Activated CD8-positive, alpha-beta T cell treated with anti-CD3 and anti-CD28 coated beads, Interleukin-2, amount 10 ng/mL, durations not matched to agents 7 days and 5 days (primary cell): ENCODE results near the gene LFNG. TPM values are rescaled to one million over a fixed set of nuclear protein-coding genes. Genes with fewer than 3 reads are reported as not detected.

Experiments used
- ATAC-seq: fragments of 150-1000 bp; cut with Tn5 transposase; one replicate; pipeline ENCODE4 v1.10.0; 2021; ENCODE audit warnings: moderate library complexity
- CTCF ChIA-PET: fragments of 350-600 bp; sonication (Branson Sonifier 250); formaldehyde crosslinking; loops from one replicate; lab custom pipeline; 2021; ENCODE audit warnings: antibody characterized with exemption; lab: Charles Lee
- POLR2A ChIA-PET: fragments of 350-600 bp; sonication (Branson Sonifier 250); formaldehyde crosslinking; loops from one replicate; lab custom pipeline; 2021; ENCODE audit warnings: antibody characterized with exemption; lab: Charles Lee
- DNase-seq: peaks from one replicate; pipeline ENCODE4 v3.0.0-alpha.2; 2020
- H3K27ac Mint-ChIP-seq: one replicate; pipeline ENCODE4 v1.8.0; 2021; ENCODE audit warnings: mild to moderate bottlenecking, mixed read lengths
- H3K27me3 Mint-ChIP-seq: one replicate; pipeline ENCODE4 v1.8.0; 2021; ENCODE audit warnings: low read depth, mixed read lengths
- H3K36me3 Mint-ChIP-seq: one replicate; pipeline ENCODE4 v1.8.0; 2021; ENCODE audit warnings: low read depth, mixed read lengths
- H3K4me1 Mint-ChIP-seq: one replicate; pipeline ENCODE4 v1.8.0; 2021; ENCODE audit warnings: low read depth, mixed read lengths
- H3K4me3 Mint-ChIP-seq: one replicate; pipeline ENCODE4 v1.8.0; 2021; ENCODE audit warnings: mild to moderate bottlenecking, mixed read lengths
- H3K9me3 Mint-ChIP-seq: one replicate; pipeline ENCODE4 v1.8.0; 2022; ENCODE audit warnings: mixed read lengths; ENCODE audit not compliant: insufficient read depth
- total RNA-seq, 2 experiments: library from RNA; stranded (reverse); gene quantifications; one replicate each; pipeline ENCODE4 v1.2.3, GENCODE V29; 2021

The LFNG gene
- total RNA-seq, 2 experiments from 2014 or later = 134 to 136 TPM

DNA sequence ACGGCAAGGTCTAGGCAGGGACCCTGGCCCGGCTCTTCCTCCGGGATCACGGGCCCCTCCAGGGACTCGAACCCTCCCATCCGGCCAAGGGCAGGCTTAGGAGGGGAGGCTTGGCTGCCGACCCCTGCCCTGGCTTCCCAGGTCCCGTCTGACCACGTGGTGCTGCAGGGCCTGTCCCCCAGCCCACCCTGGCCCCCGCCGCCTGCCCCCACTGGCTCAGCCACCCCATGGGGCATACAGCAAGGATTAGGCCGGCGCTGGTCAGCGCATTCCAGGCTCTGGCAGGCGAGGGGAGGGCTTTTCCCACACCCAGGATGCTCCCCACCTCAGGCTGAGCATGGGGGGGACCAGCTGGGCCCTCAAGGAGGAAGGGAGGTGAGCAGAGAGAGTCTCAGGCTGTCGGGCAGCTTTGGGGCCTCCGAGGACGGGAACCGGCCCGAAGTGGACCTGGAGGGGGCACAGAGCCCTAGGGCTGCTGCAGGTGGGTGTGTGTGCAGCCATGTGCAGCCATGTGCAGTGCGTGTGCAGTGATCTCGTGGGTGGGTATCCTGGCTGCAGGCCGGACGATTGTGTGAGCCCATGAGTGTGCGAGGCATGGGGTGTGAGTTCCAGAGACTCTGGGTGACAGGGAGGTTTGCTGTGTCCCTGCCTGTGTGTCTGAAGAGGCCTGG, 42.7 kb upstream of the LFNG start:
- DNase-seq = no peak
- CTCF ChIA-PET = no interaction called here
- H3K27me3 Mint-ChIP-seq = peaks cover 3% of the 10 kb centered on the region
- POLR2A ChIA-PET = no interaction called here
- H3K27ac Mint-ChIP-seq = peak overlapping the region; percentile 67
- H3K9me3 Mint-ChIP-seq = no peaks in the 10 kb centered on the region
- no peak for ATAC-seq
- H3K4me3 Mint-ChIP-seq = no peak overlapping the region
- peaks cover 21% of the 10 kb centered on the region for H3K4me1 Mint-ChIP-seq
- no peaks in the 10 kb centered on the region for H3K36me3 Mint-ChIP-seq

DNA sequence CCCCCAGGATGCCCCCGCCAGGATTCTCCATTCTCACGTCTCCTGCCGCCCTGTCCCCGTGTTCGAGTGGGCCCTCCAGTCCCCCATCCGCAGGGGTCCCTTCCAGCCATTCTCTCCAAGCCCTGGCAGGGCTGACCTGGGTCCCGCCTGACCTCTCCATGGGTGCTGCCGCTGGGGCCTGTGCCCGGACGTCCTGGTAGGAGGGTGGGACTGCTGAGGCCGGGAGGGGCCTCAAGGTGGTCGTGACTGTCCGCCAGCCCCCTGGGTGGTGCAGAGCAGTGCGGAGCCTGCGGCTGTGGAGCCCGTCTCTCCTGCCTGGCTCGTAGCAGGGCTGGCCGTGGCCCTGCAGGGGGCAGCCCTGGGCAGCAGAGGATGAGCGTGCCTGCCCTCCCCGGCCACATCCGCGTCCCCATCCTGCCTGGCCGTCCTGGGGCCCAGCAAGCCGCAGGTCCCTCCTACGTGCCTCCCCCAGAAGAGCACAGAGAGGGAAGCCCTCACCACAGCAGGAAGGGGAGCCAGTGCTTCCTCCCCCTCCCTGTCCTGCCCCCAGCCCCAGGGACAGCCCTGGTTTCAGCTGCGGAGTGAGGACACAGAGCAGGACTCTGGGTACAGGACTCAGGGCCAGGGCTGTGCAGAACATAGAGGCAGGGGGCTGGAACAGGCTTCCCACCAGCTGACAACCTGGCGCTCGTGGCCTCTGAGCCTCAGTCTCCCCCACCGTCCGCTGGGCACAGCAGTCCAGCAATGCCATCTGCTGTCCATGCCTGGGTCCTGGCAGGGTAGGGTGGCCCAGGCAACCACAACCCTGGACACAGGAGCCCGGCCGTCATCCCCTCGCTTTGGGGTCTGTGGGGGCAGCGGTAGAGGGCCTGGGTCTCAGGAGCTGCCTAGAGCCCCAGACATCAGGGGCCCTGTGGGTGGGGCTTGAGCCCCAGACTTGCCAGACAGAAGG, 41.9 kb upstream of the LFNG start:
- ATAC-seq (peak; percentile 95), DNase-seq (peak; percentile 85)
- Mint-ChIP-seq H3K9me3 (no peaks in the 10 kb centered on the region), H3K4me1 (peaks cover 21% of the 10 kb centered on the region), H3K27me3 (peaks cover 3% of the 10 kb centered on the region), H3K4me3 (no peak overlapping the region), H3K27ac (peak overlapping the region; percentile 67), H3K36me3 (no peaks in the 10 kb centered on the region)
- ChIA-PET CTCF (interaction anchor here (0.9 to 3.0 kb wide), 3 partner anchors 9 to 33 kb away, joined by 4 to 15 read pairs (median 7); no protein-coding TSS in a partner anchor), POLR2A (interaction anchor here (1.2 kb wide), 1 partner anchor 49 kb away, joined by 3 read pairs; no protein-coding TSS in a partner anchor)

DNA sequence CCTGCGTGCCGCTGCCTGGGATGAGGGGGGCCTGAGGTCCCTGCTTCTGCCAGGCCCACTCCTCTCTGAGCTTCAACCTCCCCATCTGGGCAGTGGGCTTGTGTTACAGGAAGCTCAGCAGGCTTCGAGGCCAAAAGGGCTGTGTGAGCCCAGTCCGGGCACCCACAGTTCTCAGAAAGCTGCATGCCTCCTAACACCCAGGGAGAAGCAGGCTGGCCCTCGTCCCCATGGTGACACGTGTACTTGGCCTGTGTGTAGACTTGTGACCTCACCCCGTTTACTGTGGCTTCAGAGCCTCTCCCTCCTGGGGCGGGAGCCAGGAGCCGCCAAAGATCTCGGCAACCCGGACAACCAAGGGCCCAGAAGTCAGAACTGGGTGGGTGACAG, 41.2 kb upstream of the LFNG start:
- Mint-ChIP-seq H3K27me3 (peaks cover 6% of the 10 kb centered on the region), H3K4me3 (no peak overlapping the region), H3K9me3 (no peaks in the 10 kb centered on the region), H3K27ac (no peak overlapping the region), H3K36me3 (no peaks in the 10 kb centered on the region), H3K4me1 (peaks cover 21% of the 10 kb centered on the region)
- POLR2A ChIA-PET = interaction anchor here (1.2 kb wide), 1 partner anchor 48 kb away, joined by 3 read pairs; no protein-coding TSS in a partner anchor
- CTCF ChIA-PET = interaction anchor here (0.8 to 3.0 kb wide), 4 partner anchors 10 to 172 kb away, joined by 3 to 15 read pairs (median 6); no protein-coding TSS in a partner anchor
- ATAC-seq (no peak), DNase-seq (peak; percentile 33)

GRCh38 chr7:2478800-2479199, 40.8 kb upstream of the LFNG start:
- POLR2A ChIA-PET = interaction anchor here (1.2 kb wide), 1 partner anchor 48 kb away, joined by 3 read pairs; no protein-coding TSS in a partner anchor
- no peak for ATAC-seq
- H3K27me3 Mint-ChIP-seq = peaks cover 6% of the 10 kb centered on the region

DNA sequence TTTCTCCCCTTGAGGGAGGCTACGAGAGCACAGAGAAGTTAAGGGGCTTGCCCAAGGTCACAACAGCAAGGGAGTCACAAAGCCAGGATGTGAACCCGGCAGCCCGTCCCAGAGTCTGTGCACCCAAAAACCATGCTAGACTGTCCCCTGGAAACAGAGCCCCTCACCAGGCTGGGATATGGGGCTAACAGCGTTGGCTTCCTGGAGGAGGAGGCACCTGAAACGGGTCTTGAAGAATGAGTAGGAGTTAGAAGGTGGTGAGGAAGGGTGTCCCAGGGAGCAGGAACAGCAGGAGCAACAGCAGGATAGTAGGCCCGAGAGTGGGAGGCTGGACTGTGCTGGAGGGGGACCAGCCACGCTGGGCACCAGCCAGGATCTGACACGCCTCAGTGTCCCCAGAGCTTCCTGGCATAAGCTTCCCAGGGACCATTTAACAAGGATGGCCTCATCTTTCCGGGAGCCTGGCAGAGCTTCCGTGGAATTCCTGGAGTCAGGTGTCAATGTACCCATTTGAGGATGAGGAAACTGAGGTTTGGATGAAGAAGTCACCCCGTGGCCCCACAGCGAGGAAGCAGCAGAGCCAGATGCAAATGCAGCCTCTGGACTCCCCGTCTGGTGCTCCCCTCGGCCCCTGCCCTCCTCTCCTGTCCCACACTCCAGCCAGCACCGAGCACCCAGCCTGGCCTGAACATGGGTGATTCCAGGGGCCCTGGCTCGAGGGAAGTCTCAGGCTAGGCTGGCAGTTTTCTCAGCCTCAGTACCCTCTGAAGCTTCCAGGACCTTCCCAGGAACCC, 40.1 kb upstream of the LFNG start:
- Mint-ChIP-seq H3K4me3 (no peak overlapping the region), H3K9me3 (no peaks in the 10 kb centered on the region), H3K27ac (no peak overlapping the region), H3K27me3 (peaks cover 6% of the 10 kb centered on the region), H3K36me3 (no peaks in the 10 kb centered on the region), H3K4me1 (peaks cover 21% of the 10 kb centered on the region)
- ATAC-seq (no peak), DNase-seq (no peak)
- ChIA-PET POLR2A (no interaction called here), CTCF (interaction anchor here (0.6 to 3.0 kb wide), 3 partner anchors 9 to 32 kb away, joined by 3 to 15 read pairs (median 7); no protein-coding TSS in a partner anchor)

More at GRCh38 chr7:2478800-2479199, 40.8 kb upstream of the LFNG start:
- H3K4me1 Mint-ChIP-seq = peaks cover 21% of the 10 kb centered on the region
- no peaks in the 10 kb centered on the region for H3K9me3 Mint-ChIP-seq
- no peak for DNase-seq
- H3K36me3 Mint-ChIP-seq = no peaks in the 10 kb centered on the region
- H3K27ac Mint-ChIP-seq = no peak overlapping the region
- no peak overlapping the region for H3K4me3 Mint-ChIP-seq
- CTCF ChIA-PET = interaction anchor here (0.8 to 3.0 kb wide), 3 partner anchors 10 to 172 kb away, joined by 3 to 15 read pairs (median 7); no protein-coding TSS in a partner anchor

GRCh38 chr7:2480070-2480408, 39.5 kb upstream of the LFNG start:
- CTCF ChIA-PET = interaction anchor here (0.6 to 3.0 kb wide), 3 partner anchors 9 to 13 kb away, joined by 3 to 15 read pairs (median 4); no protein-coding TSS in a partner anchor
- H3K27me3 Mint-ChIP-seq = peaks cover 8% of the 10 kb centered on the region
- H3K4me3 Mint-ChIP-seq = no peak overlapping the region
- no peak for ATAC-seq
- H3K4me1 Mint-ChIP-seq = peaks cover 21% of the 10 kb centered on the region
- no peaks in the 10 kb centered on the region for H3K36me3 Mint-ChIP-seq
- DNase-seq = no peak
- no peak overlapping the region for H3K27ac Mint-ChIP-seq
- H3K9me3 Mint-ChIP-seq = no peaks in the 10 kb centered on the region
- POLR2A ChIA-PET = no interaction called here

GRCh38 chr7:2481195-2481594, 38.4 kb upstream of the LFNG start:
- Mint-ChIP-seq H3K27ac (no peak overlapping the region), H3K9me3 (no peaks in the 10 kb centered on the region), H3K4me3 (no peak overlapping the region), H3K27me3 (peaks cover 8% of the 10 kb centered on the region), H3K36me3 (no peaks in the 10 kb centered on the region), H3K4me1 (peaks cover 21% of the 10 kb centered on the region)
- DNase-seq = no peak
- POLR2A ChIA-PET = no interaction called here
- CTCF ChIA-PET = interaction anchor here (1.8 kb wide), 1 partner anchor 12 kb away, joined by 4 read pairs; no protein-coding TSS in a partner anchor
- no peak for ATAC-seq

DNA sequence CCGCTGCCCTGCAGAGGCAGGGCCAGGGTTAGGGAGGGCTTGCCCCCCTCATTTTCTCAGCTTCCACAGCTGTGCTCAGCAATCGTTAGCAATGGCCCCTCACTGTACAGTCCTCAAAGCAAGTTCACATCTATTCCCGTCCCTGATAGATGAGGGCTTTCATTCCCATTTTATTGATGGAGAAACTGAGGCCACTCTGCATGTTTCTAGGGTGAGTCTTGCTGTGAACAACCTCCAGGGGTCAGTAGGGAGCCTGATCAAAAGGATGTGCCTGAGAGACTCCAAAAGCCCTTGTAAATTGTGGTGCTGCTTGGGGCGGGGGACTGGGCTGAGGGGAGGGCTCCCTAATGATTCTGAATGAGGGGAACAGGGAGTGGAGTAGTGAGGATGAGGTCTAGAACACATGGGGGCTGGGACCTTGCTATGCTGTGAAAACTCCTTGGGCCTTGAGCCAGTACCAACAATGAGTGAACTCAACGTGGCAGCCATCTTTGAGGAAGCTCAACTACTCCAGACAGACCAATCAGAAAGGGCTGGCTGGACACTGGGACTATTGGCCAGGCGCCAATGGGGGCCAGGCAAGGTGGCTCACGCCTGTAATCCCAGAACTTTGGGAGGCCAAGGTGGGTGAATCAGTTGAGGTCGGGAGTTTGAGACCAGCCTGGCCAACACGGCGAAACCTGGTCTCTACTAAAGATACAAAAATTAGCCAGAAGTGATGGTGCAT, 36.7 kb upstream of the LFNG start:
- Mint-ChIP-seq H3K4me3 (no peak overlapping the region), H3K27me3 (peaks cover 8% of the 10 kb centered on the region), H3K36me3 (no peaks in the 10 kb centered on the region), H3K27ac (no peak overlapping the region), H3K9me3 (no peaks in the 10 kb centered on the region), H3K4me1 (peaks cover 13% of the 10 kb centered on the region)
- ChIA-PET CTCF (interaction anchor here (1.3 kb wide), 1 partner anchor 14 kb away, joined by 3 read pairs; no protein-coding TSS in a partner anchor), POLR2A (interaction anchor here (1.1 kb wide), 1 partner anchor 40 kb away, joined by 3 read pairs; no protein-coding TSS in a partner anchor)
- ATAC-seq = no peak
- DNase-seq = no peak

GRCh38 chr7:2483494-2483893, 36.1 kb upstream of the LFNG start:
- H3K36me3 Mint-ChIP-seq = no peaks in the 10 kb centered on the region
- ATAC-seq (no peak), DNase-seq (no peak)
- H3K4me1 Mint-ChIP-seq = peaks cover 7% of the 10 kb centered on the region
- no peak overlapping the region for H3K27ac Mint-ChIP-seq
- peaks cover 8% of the 10 kb centered on the region for H3K27me3 Mint-ChIP-seq
- no peaks in the 10 kb centered on the region for H3K9me3 Mint-ChIP-seq
- H3K4me3 Mint-ChIP-seq = no peak overlapping the region
- CTCF ChIA-PET = interaction anchor here (1.3 kb wide), 1 partner anchor 14 kb away, joined by 3 read pairs; no protein-coding TSS in a partner anchor
- POLR2A ChIA-PET = interaction anchor here (1.1 kb wide), 1 partner anchor 39 kb away, joined by 3 read pairs; no protein-coding TSS in a partner anchor

DNA sequence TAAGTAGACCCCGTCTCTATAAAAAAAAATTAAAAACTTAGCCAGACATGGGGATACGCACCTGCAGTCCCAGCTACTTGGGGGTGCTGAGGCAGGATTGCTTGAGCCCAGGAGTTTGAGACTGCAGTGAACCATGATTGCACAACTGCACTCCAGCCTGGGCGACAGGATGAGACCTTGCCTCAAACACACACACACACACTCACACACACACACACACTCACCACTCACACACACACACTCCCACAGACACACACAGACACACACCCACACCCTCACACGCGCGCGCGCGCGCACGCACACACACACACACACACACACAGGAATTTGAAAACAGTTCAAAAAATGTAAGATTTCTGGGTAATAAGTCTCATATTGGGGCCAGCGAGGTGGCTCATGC, 34.7 kb upstream of the LFNG start:
- Mint-ChIP-seq H3K27ac (no peak overlapping the region), H3K9me3 (no peaks in the 10 kb centered on the region), H3K27me3 (peaks cover 7% of the 10 kb centered on the region), H3K4me1 (no peaks in the 10 kb centered on the region), H3K4me3 (no peak overlapping the region), H3K36me3 (no peaks in the 10 kb centered on the region)
- ChIA-PET CTCF (no interaction called here), POLR2A (no interaction called here)
- DNase-seq = no peak
- no peak for ATAC-seq
